Omental fat pad (tissue), 4 donors: ENCODE data around the gene TCEANC. TPM values are rescaled to one million over a fixed set of nuclear protein-coding genes. Genes with fewer than 3 reads are reported as not detected.
A peak's percentile ranks its signal among the peaks of the same experiment; 100 is the strongest.
"Not testable (repeated sequence)": the region's sequence is repeated elsewhere in the genome, so short reads cannot be mapped to it uniquely, and the experiment has no call there.

ENCODE experiments used
- ATAC-seq: fragments of 150-250 bp; one replicate; pipeline ENCODE4 v1.9.1; 2016; ENCODE audit warnings: mild to moderate bottlenecking, moderate library complexity; ENCODE audit not compliant: low FRiP score
- DNase-seq: peaks from one replicate; pipeline ENCODE4 v3.0.0-alpha.2; 2019; ENCODE audit warnings: low spot score
- CTCF ChIP-seq, 3 donors: fragments of 450-650 bp; IDR thresholded peaks; one replicate each; pipeline ENCODE4 v1.5.1; 2016 to 2017; ENCODE audit warnings: antibody characterized with exemption in 3 of 3, mild to moderate bottlenecking in 3 of 3, moderate library complexity in 2 of 3
- total RNA-seq, 4 donors: library from RNA; depleted of rRNA; stranded (reverse); fragments of >200 nt; gene quantifications; one replicate each; pipeline ENCODE4 v1.1.0, GENCODE V29; 2016

TCEANC gene
- total RNA-seq, 4 donors from 2014 or later: 2.4 to 3.9 (median 3.6) TPM

GRCh38 chrX:13647709-13648212 is 5.2 kb upstream of the TCEANC start:
- ATAC-seq: no peak
- no peak for TF ChIP-seq CTCF (IDR thresholded peaks at IDR 0.05)
- peak; percentile 71 for DNase-seq

GRCh38 chrX:13648336-13648735 is 4.6 kb upstream of the TCEANC start:
- DNase-seq, ATAC-seq: not testable (repeated sequence)

GRCh38 chrX:13649838-13650237 is 3.1 kb upstream of the TCEANC start:
- DNase-seq (no peak), ATAC-seq (no peak)
- TF ChIP-seq CTCF (IDR thresholded peaks at IDR 0.05): no peak

GRCh38 chrX:13650318-13650717 is 2.6 kb upstream of the TCEANC start:
- DNase-seq (no peak), ATAC-seq (no peak)
- no peak for TF ChIP-seq CTCF (IDR thresholded peaks at IDR 0.05)

- ATAC-seq: no peak
- no peak for TF ChIP-seq CTCF (IDR thresholded peaks at IDR 0.05)
- DNase-seq: no peak
These were observed 1.8 kb upstream of the TCEANC start for GRCh38 chrX:13651150-13651549.

- no peak for ATAC-seq
- no peak for TF ChIP-seq CTCF (IDR thresholded peaks at IDR 0.05)
These were observed 601 bp upstream of the TCEANC start for GRCh38 chrX:13652287-13652793.

GRCh38 chrX:13654116-13654515 is 1.2 kb downstream of the TCEANC start:
- no peak for ATAC-seq
- no peak for DNase-seq
- no peak for TF ChIP-seq CTCF (IDR thresholded peaks at IDR 0.05)

More at GRCh38 chrX:13652287-13652793, 601 bp upstream of the TCEANC start:
- no peak for DNase-seq
